Inflammatory macrophage treated with lipopolysaccharide for 1 hour (primary cell): Measurements from ENCODE around the gene COMMD6.
A peak's percentile ranks its signal among the peaks of the same experiment; 100 is the strongest.

Experiments used
- DNase-seq, 2 donors: peaks; one replicate each; pipeline ENCODE4 v3.0.0-alpha.2; 2020 to 2022

The COMMD6 gene

GRCh38 chr13:75482070-75482819 is 55.4 kb downstream of the COMMD6 start, which contains the start of gene TBC1D4:
Gene TBC1D4, minus strand, starts transcription at chr13:75482169. Its CDS starts 402 bp downstream, at chr13:75481767.
- peak; percentile 86 to 92 for DNase-seq

- no peak for DNase-seq
Measured at GRCh38 chr13:75481176-75482069, 56.2 kb downstream of the COMMD6 start.

DNA sequence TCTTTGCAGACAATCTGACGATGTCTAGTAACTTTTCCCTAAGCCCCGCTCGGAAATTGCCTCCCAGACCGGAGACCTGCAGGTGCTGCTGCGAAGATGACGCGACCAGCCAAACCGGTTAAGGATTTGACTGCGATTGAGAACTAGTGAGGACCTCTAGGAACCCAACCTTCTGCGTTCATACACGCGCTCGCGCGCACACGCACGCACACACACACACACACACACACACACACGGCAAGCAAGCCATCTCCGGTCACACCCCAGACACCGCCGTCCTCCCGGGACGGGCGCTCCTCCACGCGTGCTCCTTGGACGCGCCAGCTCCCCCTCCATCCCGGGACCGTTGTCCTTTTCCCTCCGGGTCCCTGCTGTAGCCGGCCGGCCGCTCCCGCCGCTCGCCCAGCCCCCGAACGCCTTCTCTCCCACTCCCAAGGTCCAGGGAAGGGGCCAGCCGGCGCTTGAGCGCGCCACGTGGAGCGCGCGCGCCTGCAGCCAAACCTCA is 56.9 kb downstream of the COMMD6 start:
- no peak for DNase-seq

DNA sequence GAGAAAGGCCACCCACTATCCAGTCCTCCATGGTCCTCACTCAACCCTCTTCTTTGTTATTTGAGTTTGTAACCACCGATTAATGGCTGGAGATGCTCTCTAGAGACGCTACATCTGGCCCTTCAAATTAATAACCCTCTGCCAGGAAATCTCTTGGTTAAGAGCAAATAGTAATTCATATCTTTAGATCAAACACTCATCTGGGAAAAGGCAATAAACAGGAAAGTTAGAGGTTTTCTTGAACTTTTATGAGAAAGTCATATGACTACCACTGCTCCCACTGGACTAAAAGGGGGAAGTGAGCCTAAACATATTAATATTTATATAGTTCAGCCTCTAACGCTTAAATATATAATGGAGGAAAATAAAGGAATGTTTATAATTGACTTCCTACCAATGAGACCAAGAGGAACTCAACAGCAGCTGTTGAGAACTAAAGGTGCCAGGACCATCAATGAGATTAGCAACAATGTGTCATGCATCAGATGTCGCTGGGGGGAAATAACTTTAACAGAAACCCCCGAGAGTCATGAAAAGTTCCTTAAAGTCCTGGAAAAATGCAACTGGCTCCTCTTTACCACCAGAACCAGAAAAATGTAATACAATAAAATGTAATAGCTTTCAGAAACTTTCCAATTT is 58.4 kb downstream of the COMMD6 start:
- peak in 1 of 2 donors; percentile 50 for DNase-seq

- DNase-seq = no peak
Measured at GRCh38 chr13:75478659-75479058, 59.0 kb downstream of the COMMD6 start.
